GM12891 (cell line): ENCODE measurements around the gene ZSCAN29. TPM values are rescaled to one million over a fixed set of nuclear protein-coding genes. Genes with fewer than 3 reads are reported as not detected.
A peak's percentile ranks its signal among the peaks of the same experiment; 100 is the strongest.

Experiments
- DNase-seq: peaks from one replicate; pipeline ENCODE4 v3.0.0; 2011; ENCODE audit warnings: low spot score; ENCODE audit not compliant: insufficient read length
- FAIRE-seq: peaks from 2 replicates; lab custom pipeline; 2011; peaks lifted over from hg19 to GRCh38; lab: Jason Lieb, UNC
- PAX5 ChIP-seq: IDR thresholded peaks from 2 replicates; pipeline ENCODE4 v1.6.1; 2011; ENCODE audit warnings: low read length, moderate library complexity, mild to moderate bottlenecking; ENCODE audit not compliant: insufficient read depth, severe bottlenecking
- POLR2A ChIP-seq: IDR thresholded peaks from 2 replicates; pipeline ENCODE4 v1.6.1; 2011; ENCODE audit warnings: low read depth, low read length, control low read depth
- POLR2AphosphoS5 ChIP-seq: IDR thresholded peaks from 2 replicates; pipeline ENCODE4 v1.6.1; 2011; ENCODE audit warnings: low read depth, low read length, control low read depth
- POU2F2 ChIP-seq: IDR thresholded peaks from 2 replicates; pipeline ENCODE4 v1.6.1; 2011; ENCODE audit warnings: low read depth, mild to moderate bottlenecking, control low read depth, low read length, moderate library complexity
- SPI1 ChIP-seq: IDR thresholded peaks from 2 replicates; pipeline ENCODE4 v1.6.1; 2011; ENCODE audit warnings: low read depth, low read length, control low read depth
- TAF1 ChIP-seq: IDR thresholded peaks from 2 replicates; pipeline ENCODE4 v1.6.1; 2011; ENCODE audit warnings: low read depth, low read length, control low read depth
- polyA plus RNA-seq: library from polyadenylated mRNA; unstranded; fragments of >200 nt; gene quantifications from one replicate; pipeline ENCODE4 v1.2.1, GENCODE V29; 2012; ENCODE audit warnings: low read depth, missing spikeins, inconsistent platforms; ENCODE audit not compliant: missing spikeins

Gene ZSCAN29
- polyA plus RNA-seq, result 7.2 TPM

DNA sequence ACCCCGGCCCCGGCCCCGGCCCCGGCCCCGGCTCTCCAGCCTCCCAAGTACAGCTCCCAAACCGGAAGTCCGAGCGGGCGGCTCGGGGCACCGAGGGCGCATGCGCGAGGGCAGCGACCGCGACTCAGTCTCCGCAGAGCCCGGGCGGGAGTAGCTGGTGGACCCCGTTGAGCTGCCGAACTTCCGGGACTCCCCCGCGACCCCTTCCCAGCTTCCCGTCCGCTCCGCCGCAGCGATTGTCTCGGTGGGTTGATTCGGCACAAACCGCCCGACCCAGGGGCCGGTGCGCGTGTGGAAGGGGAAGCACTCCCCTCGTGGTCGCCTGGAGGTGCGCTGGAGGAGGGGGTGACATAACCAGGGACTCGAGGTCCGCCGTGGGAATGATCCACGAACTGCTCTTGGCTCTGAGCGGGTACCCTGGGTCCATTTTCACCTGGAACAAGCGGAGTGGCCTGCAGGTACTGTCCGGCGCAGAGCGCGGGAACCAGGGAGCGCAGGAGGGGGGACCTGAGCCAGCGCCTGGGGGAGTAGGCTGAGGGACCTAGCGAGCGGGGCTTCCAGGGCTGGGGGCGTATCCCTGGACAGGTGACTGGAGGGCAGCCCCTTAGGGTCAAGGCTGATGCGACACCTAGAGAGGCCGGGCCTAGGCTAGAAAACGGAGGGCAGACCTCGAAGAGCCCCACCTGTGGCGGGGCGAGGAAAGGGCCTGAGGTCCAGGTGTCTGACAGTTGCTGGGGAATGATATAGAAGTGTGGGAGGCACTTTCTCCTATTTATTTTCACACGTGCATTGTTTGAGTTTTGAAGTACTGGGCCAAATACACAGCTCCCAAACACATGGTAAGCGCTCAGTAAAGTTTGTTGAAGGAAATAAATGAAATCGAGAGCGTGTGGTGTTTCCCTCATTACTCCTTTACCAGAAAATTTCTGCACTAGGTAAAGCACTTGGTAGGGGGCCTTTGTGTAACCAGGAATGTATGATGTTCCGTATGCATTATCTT is at the start of gene ZSCAN29, which contains the start of gene TUBGCP4:
Gene ZSCAN29 (minus strand): TSS at position 69 of the 1,000 bp plus-strand sequence. CDS start 1,130 bp downstream, outside the sequence.
Gene TUBGCP4 (plus strand): TSS at position 127 of the 1,000 bp plus-strand sequence. CDS start 254 bp downstream, at position 381.
- FAIRE-seq (peak; percentile 85), DNase-seq (peak; percentile 96)
- peak; percentile 93 for TF ChIP-seq PAX5
- no peak for TF ChIP-seq POU2F2
- peak; percentile 75 for TF ChIP-seq POLR2A
- TF ChIP-seq TAF1, result 0 out of 2 replicates have a peak, but pooled peaks have one; percentile 55
- TF ChIP-seq SPI1, result 0 out of 2 replicates have a peak, but pooled peaks have one; percentile 6
- TF ChIP-seq POLR2AphosphoS5, result peak; percentile 39; the same call in 1 of the 2 replicates

GRCh38 chr15:43420435-43420834 is 49.6 kb upstream of the ZSCAN29 start:
- no peak for DNase-seq

DNA sequence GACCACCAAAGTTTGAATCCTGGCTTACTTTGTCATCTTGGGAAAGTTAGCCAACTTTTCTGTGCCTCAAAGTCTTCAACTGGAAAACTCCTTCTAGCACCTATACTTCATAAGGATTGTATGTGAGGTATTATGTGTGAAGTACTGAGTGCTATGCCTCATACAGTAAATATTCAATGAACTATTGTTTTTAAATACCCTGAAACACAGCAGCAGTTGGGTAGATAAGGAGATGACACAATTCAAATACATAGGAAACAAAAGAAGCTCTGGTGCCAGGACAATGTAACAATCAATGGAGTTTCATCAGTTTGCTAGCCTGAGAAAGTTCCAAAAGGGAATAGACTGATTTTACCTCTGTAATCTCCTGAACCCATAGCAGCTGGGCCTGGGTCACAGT is 43.4 kb upstream of the ZSCAN29 start:
- FAIRE-seq (no peak), DNase-seq (no peak)
- TF ChIP-seq POLR2A, result no peak
- TF ChIP-seq POLR2AphosphoS5, result no peak
- no peak for TF ChIP-seq POU2F2
- TF ChIP-seq TAF1, result no peak
- no peak for TF ChIP-seq PAX5
- no peak for TF ChIP-seq SPI1

More at GRCh38 chr15:43420435-43420834, 49.6 kb upstream of the ZSCAN29 start:
- TF ChIP-seq POLR2AphosphoS5, result no peak
- TF ChIP-seq POU2F2, result no peak
- FAIRE-seq, result no peak

DNA sequence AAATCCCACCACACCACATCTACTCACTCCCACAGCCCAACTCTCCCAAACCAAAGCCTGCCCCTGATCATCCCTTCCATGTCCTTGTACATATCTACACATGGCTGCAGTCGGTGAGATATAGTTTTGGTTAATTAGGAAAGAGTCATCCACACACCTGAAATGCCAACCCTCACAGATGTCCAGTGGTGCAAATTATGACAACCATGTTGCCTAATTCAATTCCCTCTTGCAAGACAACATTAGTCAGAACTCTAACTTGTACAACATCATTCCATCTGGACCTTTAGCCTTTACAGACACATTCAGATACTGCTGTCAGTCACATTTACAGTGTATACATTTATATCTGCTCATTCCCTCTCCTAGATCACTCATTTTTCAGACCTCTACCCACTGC is 41.3 kb upstream of the ZSCAN29 start:
- FAIRE-seq (no peak), DNase-seq (no peak)
- no peak for TF ChIP-seq SPI1
- TF ChIP-seq PAX5, result no peak
- TF ChIP-seq POU2F2, result no peak
- no peak for TF ChIP-seq TAF1
- TF ChIP-seq POLR2A, result no peak
- no peak for TF ChIP-seq POLR2AphosphoS5

GRCh38 chr15:43410572-43411214 is 39.9 kb upstream of the ZSCAN29 start:
- DNase-seq, result no peak

DNA sequence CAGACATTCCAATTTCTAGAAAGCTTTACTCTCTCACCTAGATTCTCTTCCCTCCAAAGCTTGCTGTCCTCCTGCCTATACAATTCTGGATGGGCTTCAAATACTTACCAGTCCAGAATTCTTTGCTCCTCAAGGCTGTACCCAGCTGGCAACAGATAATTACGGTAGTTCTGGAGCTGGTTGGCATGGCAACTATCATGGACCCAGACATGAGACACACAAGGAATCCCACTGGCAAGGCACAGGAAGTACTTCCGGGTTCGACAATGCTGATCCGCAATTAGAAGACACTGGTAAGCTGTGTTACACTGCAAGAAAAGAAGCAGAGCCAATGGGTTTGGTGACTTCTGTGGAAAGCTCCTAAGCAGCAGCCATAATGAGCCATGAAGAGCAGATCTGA is 37.9 kb upstream of the ZSCAN29 start:
- no peak for FAIRE-seq
- no peak for TF ChIP-seq PAX5
- TF ChIP-seq TAF1, result no peak
- TF ChIP-seq POLR2AphosphoS5, result no peak
- TF ChIP-seq POU2F2, result no peak
- no peak for TF ChIP-seq POLR2A
- TF ChIP-seq SPI1, result no peak
- no peak for DNase-seq

More at GRCh38 chr15:43410572-43411214, 39.9 kb upstream of the ZSCAN29 start:
- no peak for TF ChIP-seq POLR2AphosphoS5
- TF ChIP-seq SPI1, result no peak
- TF ChIP-seq TAF1, result no peak
- TF ChIP-seq PAX5, result no peak
- no peak for FAIRE-seq

DNA sequence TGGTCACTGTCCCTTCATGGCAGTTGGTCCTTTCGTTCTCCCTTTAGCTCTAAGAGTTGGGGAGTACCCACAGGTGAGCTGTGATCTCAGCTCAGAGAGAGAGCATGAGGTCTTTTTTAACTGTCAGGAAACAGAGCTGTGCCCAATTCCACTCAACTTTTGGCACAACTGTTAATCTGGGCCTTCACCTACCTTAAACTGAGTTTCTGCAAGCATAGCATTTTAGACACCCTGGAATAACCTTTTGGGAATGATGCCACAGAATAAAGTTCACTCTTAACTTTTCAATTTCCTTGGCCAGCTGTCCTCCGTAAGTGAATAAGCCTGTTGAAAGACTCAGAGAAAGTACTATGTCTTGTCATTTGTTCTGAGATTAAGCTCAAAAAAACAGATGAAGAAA is 36.0 kb upstream of the ZSCAN29 start:
- DNase-seq, result no peak
- FAIRE-seq, result no peak
- TF ChIP-seq POU2F2 (no peak), SPI1 (no peak), POLR2AphosphoS5 (no peak), TAF1 (no peak), POLR2A (no peak), PAX5 (no peak)

- DNase-seq (no peak), FAIRE-seq (no peak)
- TF ChIP-seq TAF1 (no peak), POLR2AphosphoS5 (no peak), POLR2A (no peak), POU2F2 (no peak), PAX5 (no peak), SPI1 (no peak)
These were observed 35.3 kb upstream of the ZSCAN29 start for GRCh38 chr15:43406189-43406588.

DNA sequence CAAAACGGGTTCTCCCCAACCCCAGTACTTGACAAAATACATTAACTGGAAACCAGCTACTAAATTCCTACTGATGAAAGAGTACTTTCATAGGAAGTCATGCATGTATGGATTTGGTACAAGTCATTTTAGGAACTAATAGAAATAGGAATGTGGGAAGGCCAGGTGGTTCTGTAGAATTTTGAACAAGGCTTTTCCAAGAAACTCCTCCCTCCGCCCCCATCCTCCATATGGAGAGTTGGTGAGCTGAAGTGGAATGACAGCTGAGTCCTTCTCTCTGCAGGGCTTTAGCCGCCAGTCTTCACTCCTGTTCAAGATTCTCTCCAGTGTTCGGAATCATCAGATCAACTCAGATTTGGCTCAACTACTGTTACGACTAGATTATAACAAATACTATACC is 33.3 kb upstream of the ZSCAN29 start:
- DNase-seq (no peak), FAIRE-seq (no peak)
- TF ChIP-seq POLR2A (no peak), TAF1 (no peak), POU2F2 (no peak), PAX5 (no peak), POLR2AphosphoS5 (no peak), SPI1 (no peak)

- no peak for FAIRE-seq
- no peak for DNase-seq
- TF ChIP-seq POLR2A, result no peak
- TF ChIP-seq POU2F2, result no peak
- no peak for TF ChIP-seq TAF1
- TF ChIP-seq POLR2AphosphoS5, result no peak
- no peak for TF ChIP-seq PAX5
- no peak for TF ChIP-seq SPI1
These were observed 32.8 kb upstream of the ZSCAN29 start for GRCh38 chr15:43403616-43404015.
